ENCODE results near the gene SIRPG.

The SIRPG gene

GRCh38 chr20:1588533-1589460, 68.8 kb downstream of the SIRPG start:
- no peak for DNase-seq

GRCh38 chr20:1587781-1588532, 69.6 kb downstream of the SIRPG start:
- no peak for DNase-seq

- DNase-seq: no peak
These were observed 78.1 kb downstream of the SIRPG start for GRCh38 chr20:1579488-1579887.

Measured in activated CD4-positive, alpha-beta T cell treated with anti-CD3 and anti-CD28 coated beads, Interleukin-2, amount 50 U/mL, for 16 hours (primary cell).